VCaP (cell line): ENCODE results near the gene VTI1A.

ENCODE experiments used
- H3K27ac ChIP-seq: fragments of 450-650 bp; 2 replicates; pipeline ENCODE4 v1.5.1; 2017
- TF ChIP-seq, protein P1 (sequence below): fragments of 450-650 bp; conservative IDR thresholded peaks from 2 replicates; pipeline ENCODE4 v1.5.1; 2017; ENCODE audit warnings: mild to moderate bottlenecking, moderate library complexity

Gene VTI1A

DNA sequence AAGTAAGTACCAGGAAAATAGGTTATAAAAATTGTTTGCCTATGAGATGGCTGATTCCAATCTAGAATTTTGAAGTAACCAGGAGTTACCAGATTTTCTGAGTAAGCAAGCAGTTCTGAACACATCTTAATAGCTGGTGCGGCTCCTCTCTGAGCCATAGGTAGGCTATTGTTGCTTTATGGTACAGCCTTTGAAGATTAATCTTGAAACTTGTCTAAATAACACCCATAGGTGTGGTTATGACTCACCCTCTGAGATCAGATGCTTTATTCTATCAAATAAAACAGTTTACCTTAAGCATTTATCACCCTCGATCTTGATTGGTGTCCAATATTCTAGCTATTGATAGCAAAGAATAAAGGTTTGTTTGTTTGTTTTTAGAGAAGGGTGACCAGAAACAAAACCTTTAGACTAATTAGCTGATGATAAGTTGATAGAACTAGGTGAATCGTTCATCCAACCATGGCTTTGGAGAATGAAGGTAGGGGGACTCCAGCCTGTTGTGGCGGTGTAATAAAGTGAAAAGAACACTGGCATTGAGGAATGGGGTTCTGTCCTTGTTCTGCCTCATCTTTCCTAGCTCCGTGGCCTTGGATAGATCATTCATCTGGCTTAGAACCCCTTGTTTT, 72.2 kb downstream of the VTI1A start:
- no peak overlapping the region for H3K27ac ChIP-seq
- TF ChIP-seq, protein P1, sequence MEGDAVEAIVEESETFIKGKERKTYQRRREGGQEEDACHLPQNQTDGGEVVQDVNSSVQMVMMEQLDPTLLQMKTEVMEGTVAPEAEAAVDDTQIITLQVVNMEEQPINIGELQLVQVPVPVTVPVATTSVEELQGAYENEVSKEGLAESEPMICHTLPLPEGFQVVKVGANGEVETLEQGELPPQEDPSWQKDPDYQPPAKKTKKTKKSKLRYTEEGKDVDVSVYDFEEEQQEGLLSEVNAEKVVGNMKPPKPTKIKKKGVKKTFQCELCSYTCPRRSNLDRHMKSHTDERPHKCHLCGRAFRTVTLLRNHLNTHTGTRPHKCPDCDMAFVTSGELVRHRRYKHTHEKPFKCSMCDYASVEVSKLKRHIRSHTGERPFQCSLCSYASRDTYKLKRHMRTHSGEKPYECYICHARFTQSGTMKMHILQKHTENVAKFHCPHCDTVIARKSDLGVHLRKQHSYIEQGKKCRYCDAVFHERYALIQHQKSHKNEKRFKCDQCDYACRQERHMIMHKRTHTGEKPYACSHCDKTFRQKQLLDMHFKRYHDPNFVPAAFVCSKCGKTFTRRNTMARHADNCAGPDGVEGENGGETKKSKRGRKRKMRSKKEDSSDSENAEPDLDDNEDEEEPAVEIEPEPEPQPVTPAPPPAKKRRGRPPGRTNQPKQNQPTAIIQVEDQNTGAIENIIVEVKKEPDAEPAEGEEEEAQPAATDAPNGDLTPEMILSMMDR = no peak

DNA sequence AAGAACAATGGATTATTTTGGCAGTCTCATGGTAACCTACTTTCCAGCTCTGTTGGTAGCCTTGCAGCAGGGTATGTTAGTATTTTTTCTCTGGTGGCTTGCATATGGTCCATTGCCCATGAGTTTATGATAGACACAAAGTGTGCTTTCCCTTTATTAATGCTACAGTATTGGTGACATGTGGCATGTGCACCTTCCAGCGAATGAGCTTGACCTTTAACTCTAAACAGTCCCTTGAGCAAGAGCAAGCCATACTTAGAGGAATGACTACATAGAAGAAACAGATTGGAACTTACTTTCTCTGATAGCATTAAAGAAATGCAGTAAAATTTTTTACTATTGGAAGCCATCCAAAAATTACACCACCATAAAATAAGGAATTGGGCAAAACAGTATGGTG, 73.9 kb downstream of the VTI1A start:
- no peak overlapping the region for H3K27ac ChIP-seq
- TF ChIP-seq, protein P1 = no peak

DNA sequence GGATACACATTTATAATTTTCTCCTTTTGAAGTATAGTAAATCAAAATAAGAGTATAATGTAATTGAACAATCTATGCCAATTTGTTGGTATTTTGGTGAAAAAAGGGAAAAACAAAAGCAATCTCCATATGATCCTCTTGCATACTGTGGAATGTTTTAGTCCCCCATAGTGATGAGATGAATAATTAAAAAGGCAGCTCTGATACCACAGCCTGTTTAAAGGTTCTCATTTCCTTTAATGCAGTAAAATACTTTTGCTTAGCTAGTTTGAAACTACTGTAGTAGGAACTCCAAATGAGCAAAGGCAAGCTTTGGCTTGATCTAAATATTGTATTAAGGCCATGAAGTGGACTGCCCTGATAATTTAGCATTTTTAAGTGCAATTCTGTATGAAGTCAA, 77.6 kb downstream of the VTI1A start:
- TF ChIP-seq, protein P1 = no peak
- no peak overlapping the region for H3K27ac ChIP-seq

DNA sequence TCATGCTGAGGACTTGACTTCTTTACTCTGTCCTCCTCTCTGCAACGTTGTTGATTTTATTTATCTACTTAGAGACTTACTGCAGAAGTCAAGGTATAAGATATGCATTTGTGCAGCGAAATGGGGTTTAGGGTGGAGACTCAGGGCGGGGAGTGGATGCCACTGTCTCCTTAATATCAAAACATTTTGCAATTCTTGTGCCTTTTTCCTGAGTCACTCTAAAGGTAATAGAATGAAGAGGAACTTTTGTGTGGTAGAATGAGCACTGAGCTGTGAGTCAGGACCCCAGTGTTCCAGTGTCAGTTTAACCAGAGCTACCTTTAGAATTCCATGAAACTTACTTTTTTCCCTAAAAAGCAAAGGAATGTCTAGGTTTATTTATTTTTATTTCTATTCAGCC, 78.2 kb downstream of the VTI1A start:
- H3K27ac ChIP-seq = no peak overlapping the region
- TF ChIP-seq, protein P1 = no peak

DNA sequence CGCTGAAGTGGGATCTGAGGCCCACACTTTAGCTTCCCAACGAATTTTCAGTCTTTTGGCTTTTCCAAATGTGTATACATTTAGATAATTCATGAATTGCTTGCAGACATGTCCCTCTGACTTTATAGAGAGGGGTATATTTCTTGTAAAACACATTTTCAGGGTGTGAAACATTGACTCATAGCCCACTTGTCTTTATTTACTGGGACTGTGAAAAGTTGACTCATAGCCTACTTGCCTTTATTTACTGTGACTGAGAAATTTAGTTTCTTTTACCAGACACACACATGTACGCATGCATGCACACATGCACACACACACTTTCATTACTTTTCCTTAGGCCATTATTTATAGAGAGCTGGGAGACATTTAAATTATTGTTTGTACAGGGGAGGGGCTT, 79.1 kb downstream of the VTI1A start:
- H3K27ac ChIP-seq = no peak overlapping the region
- TF ChIP-seq, protein P1 = no peak

DNA sequence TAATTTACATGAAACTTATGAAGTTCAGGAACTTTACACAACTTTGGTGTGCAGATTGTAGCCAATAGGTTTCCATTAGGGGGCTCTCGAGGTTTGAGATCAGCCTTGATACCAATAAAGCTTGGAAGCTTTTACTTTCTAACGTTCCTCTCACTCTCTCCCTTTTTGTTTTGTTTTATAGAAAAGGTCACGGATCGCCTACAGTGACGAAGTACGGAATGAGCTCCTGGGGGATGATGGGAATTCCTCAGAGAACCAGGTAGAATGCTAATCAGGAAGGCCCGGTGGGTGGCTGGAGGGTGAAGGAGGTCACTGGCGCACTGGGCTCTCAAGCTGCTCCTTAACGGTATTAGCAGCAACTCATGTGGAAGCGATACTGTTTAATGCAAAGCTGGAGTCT, 79.9 kb downstream of the VTI1A start:
- TF ChIP-seq, protein P1 = no peak
- H3K27ac ChIP-seq = no peak overlapping the region

DNA sequence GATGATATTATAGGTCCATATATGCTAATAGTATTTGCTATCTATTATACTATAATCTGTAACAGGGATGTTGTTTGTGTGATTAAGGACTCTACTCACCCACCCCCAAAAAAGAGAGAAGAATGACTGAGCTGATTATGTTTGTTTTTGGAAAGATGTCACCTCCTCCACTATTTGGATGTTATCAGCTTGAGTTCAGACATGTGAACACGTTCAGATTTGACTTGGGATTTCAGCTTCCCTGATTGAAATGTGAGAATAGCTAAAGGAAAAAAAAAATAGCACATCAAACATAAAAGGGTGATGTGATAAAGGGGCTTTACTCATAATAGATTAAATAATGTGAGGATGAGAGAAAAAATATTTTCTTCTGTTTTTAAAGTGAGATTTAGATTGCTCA, 81.2 kb downstream of the VTI1A start:
- H3K27ac ChIP-seq = no peak overlapping the region
- TF ChIP-seq, protein P1 = no peak

DNA sequence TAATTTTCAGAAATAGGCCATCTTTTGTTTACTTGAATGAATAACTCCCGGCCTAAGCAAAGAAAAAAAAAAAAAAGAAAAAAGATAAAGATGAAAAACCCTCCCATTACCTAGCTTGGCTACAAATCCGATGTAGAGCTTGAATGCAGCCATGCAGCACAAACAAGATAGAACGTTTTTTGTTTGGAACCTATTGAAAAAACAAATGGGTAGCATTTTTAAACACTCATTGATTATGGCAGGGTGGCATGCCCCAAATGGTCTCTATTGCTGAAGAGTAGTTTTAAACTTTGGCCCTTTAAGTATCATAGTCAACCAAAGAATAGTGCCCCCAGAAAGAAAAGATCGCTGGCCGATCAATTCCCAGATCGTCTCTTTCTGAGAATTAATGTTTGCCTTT, 84.4 kb downstream of the VTI1A start:
- TF ChIP-seq, protein P1 = no peak
- no peak overlapping the region for H3K27ac ChIP-seq
